GM18508 (cell line): ENCODE data around the gene TAMALIN.

Experiments used
- ATAC-seq: cut with Tn5 transposase; IDR thresholded peaks from one replicate; pipeline ENCODE4 v1.9.1; 2021; ENCODE audit warnings: moderate number of reproducible peaks; ENCODE audit not compliant: insufficient read depth, unreplicated experiment

The TAMALIN gene

GRCh38 chr12:51980051-51980808 is 26.5 kb upstream of the TAMALIN start:
- ATAC-seq: no peak

GRCh38 chr12:51980809-51981127 is 26.0 kb upstream of the TAMALIN start:
- no peak for ATAC-seq

GRCh38 chr12:51984657-51985056 is 22.1 kb upstream of the TAMALIN start:
- ATAC-seq: no peak

- no peak for ATAC-seq
These were observed 21.5 kb upstream of the TAMALIN start for GRCh38 chr12:51985154-51985835.

- ATAC-seq: no peak
These were observed 19.9 kb upstream of the TAMALIN start for GRCh38 chr12:51986834-51987233.

GRCh38 chr12:51992246-51992645 is 14.5 kb upstream of the TAMALIN start:
- no peak for ATAC-seq

- ATAC-seq: no peak
These were observed 12.3 kb upstream of the TAMALIN start for GRCh38 chr12:51994539-51994820.

GRCh38 chr12:51994959-51995358 is 11.8 kb upstream of the TAMALIN start:
- ATAC-seq: no peak

GRCh38 chr12:51997136-51997535 is 9.6 kb upstream of the TAMALIN start:
- no peak for ATAC-seq

GRCh38 chr12:52003016-52003550 is 3.7 kb upstream of the TAMALIN start:
- ATAC-seq: no peak

- no peak for ATAC-seq
These were observed 3.2 kb upstream of the TAMALIN start for GRCh38 chr12:52003591-52003990.

GRCh38 chr12:52004042-52004648 is 2.6 kb upstream of the TAMALIN start:
- ATAC-seq: no peak

- no peak for ATAC-seq
These were observed 1.4 kb upstream of the TAMALIN start for GRCh38 chr12:52005218-52005902.

- ATAC-seq: no peak
These were observed 643 bp upstream of the TAMALIN start for GRCh38 chr12:52005903-52006703.

- no peak for ATAC-seq
These were observed 594 bp downstream of the TAMALIN start for GRCh38 chr12:52007158-52007921.

GRCh38 chr12:52007982-52008510 is 1.3 kb downstream of the TAMALIN start:
- no peak for ATAC-seq

GRCh38 chr12:52009081-52009751 is 2.5 kb downstream of the TAMALIN start:
- no peak for ATAC-seq

GRCh38 chr12:52010152-52010622 is 3.4 kb downstream of the TAMALIN start:
- no peak for ATAC-seq
